BE2C (cell line): Measurements from ENCODE around the gene CKS1B. TPM values are rescaled to one million over a fixed set of nuclear protein-coding genes. Genes with fewer than 3 reads are reported as not detected.

Experiments
- DNase-seq: peaks from one replicate; pipeline ENCODE4 v3.0.0-alpha.2; 2020
- H3K27me3 ChIP-seq: fragments of 250-450 bp; sonication (Bioruptor Pico); 2 replicates; pipeline ENCODE4 v1.5.1; 2020; ENCODE audit warnings: mild to moderate bottlenecking
- H3K36me3 ChIP-seq: fragments of 250-450 bp; sonication (Bioruptor Pico); 2 replicates; pipeline ENCODE4 v1.5.1; 2020; ENCODE audit warnings: mild to moderate bottlenecking
- H3K4me1 ChIP-seq: fragments of 250-450 bp; sonication (Bioruptor Pico); 2 replicates; pipeline ENCODE4 v1.5.1; 2020
- H3K4me3 ChIP-seq: 2 replicates; pipeline ENCODE4 v1.5.1; 2011; ENCODE audit warnings: low read depth, low read length
- H3K9me3 ChIP-seq: fragments of 250-450 bp; sonication (Bioruptor Pico); 2 replicates; pipeline ENCODE4 v1.5.1; 2020
- polyA plus RNA-seq: library from polyadenylated mRNA; unstranded; fragments of >200 nt; gene quantifications from one replicate; pipeline ENCODE4 v1.2.1, GENCODE V29; 2012; ENCODE audit warnings: low read depth, missing spikeins; ENCODE audit not compliant: insufficient read length, insufficient read depth
- TF ChIP-seq, protein P1 (sequence below): IDR thresholded peaks from 2 replicates; pipeline ENCODE4 v1.5.1; 2012; ENCODE audit warnings: mild to moderate bottlenecking, low read depth, low read length

Gene CKS1B
- 129 TPM for polyA plus RNA-seq

DNA sequence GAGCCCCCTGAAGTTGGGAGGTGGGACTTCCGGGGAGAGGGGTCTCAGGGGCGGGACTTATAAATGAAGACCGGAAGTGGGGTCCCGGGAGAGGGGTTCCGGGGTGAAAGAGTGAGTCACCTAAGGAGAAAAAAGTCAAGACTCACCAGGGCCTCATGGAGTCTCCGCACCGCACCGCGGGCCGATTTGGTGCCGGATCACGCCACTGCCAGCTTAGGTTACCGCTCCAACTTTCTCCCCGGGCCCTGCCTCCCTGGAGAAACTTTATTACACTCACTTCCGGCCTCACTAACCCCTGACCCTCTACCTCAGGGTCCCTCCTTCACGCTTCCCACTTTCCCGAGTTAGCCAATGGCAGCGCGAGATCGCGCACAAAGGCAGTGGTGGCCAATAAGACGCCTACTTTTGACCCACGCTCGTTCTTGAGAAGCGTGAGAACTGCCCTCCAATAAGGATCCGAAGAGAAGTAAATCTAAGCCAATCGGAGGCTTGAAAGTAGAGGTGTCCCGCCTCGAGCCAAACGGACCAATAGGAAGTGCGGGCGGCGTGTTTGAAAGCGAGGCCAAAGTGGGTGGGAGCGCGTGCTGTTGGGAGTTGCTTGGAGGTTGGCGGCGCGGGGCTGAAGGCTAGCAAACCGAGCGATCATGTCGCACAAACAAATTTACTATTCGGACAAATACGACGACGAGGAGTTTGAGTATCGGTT is at the start of gene CKS1B:
CKS1B (plus strand) TSS at position 580 of the 706 bp plus-strand sequence; CDS start at position 645, 65 bp downstream.
- peaks cover 3% of the 10 kb centered on the region for H3K36me3 ChIP-seq
- H3K4me1 ChIP-seq: peaks cover 24% of the 10 kb centered on the region
- TF ChIP-seq, protein P1, sequence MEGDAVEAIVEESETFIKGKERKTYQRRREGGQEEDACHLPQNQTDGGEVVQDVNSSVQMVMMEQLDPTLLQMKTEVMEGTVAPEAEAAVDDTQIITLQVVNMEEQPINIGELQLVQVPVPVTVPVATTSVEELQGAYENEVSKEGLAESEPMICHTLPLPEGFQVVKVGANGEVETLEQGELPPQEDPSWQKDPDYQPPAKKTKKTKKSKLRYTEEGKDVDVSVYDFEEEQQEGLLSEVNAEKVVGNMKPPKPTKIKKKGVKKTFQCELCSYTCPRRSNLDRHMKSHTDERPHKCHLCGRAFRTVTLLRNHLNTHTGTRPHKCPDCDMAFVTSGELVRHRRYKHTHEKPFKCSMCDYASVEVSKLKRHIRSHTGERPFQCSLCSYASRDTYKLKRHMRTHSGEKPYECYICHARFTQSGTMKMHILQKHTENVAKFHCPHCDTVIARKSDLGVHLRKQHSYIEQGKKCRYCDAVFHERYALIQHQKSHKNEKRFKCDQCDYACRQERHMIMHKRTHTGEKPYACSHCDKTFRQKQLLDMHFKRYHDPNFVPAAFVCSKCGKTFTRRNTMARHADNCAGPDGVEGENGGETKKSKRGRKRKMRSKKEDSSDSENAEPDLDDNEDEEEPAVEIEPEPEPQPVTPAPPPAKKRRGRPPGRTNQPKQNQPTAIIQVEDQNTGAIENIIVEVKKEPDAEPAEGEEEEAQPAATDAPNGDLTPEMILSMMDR: no peak
- no peaks in the 10 kb centered on the region for H3K27me3 ChIP-seq
- H3K4me3 ChIP-seq: peak within 1 kb of the TSS; percentile 85
- H3K9me3 ChIP-seq: no peaks in the 10 kb centered on the region
- peak; percentile 98 for DNase-seq

DNA sequence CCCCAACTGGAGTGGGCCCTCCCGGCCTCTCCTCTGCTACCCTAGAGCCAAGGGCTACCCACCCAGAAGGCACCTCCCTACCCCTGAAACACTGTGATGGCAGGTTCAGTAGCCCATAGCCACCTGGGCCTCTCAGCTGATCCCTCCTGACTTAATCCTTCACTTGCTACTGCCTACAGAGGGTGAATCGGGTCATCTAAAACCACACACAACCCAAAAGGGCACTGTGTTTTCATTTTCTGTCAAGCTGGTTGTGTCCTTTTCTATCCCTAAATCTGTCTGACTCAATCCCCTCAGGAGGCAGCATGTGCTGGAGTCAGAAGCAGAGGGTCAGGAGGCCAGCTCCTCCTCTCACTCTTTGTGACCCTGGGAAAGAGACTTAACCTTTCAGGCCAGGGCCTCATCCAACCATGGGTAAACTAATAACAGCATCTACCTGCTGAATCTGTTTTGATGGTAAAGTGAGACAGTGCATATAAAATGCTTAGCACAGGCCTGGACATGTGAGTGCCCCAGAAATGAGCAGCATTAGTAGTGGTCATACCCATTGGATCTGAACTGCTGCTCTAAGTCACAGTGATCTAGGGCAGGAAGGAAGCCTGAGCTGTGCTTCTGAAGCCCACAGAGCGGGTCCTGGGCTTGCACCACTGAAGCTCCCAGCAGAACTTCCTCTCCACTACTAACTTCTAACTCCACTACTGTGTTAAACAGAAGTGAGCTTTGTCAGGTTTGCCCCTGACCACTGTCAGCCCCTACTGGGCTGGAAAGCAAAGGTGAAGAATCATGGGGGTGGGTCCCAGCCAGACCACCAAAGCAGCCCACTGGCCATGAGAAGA is 48.9 kb upstream of the CKS1B start:
- H3K4me3 ChIP-seq: no peak overlapping the region
- TF ChIP-seq, protein P1: no peak
- H3K27me3 ChIP-seq: no peaks in the 10 kb centered on the region
- H3K9me3 ChIP-seq: no peaks in the 10 kb centered on the region
- DNase-seq: no peak
- H3K36me3 ChIP-seq: no peaks in the 10 kb centered on the region; the same call in none of the 2 replicates
- H3K4me1 ChIP-seq: no peaks in the 10 kb centered on the region

DNA sequence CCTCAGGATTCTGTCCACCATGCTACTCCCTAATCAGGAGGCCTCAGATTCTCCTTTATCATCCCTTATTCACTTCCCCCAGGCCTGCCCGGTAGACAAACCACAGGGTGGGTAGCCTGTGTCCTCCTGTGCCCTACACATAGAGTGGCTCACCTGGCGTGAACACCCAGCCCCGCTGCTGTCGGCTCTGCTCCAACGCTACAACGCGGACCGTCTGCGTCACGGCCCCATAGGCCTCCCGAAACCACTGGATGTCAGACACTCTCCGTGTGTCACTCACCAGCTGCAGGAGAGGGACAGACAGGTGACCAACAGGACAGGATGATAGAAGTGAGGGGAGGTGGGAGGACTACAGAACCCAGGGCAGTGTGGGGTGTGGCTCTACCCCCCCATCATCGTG is 48.3 kb upstream of the CKS1B start:
- TF ChIP-seq, protein P1: no peak
- DNase-seq: no peak
- Histone ChIP-seq H3K4me1 (no peaks in the 10 kb centered on the region), H3K9me3 (no peaks in the 10 kb centered on the region), H3K36me3 (no peaks in the 10 kb centered on the region; the same call in none of the 2 replicates), H3K27me3 (no peaks in the 10 kb centered on the region), H3K4me3 (no peak overlapping the region)

DNA sequence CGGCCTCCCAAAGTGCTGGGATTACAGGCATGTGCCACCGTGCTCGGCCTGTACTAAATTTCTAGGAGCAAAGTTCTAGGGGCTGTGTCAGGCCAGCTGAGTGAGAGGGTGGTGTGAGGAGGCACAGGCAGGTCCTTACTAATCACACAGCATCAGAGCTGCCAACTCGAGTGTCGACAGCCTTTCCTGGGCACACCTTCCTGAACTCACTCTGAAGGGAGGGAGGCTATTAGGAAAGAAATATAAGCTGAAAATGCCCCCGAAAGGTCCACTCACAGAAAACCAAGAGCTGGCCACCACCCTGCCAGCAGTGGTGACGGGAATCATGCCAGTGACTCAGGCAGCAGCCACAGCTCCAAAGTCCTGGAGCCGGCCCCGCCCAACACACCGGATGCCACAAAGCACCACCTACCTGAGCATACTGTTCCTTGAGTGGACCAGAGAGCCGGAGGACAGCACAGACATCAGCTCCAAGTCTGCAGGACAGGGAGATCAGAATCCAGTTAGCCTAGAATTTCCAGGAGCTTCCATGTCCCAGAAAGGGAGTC is 42.5 kb upstream of the CKS1B start:
- DNase-seq: no peak
- no peaks in the 10 kb centered on the region; the same call in 1 of the 2 replicates for H3K36me3 ChIP-seq
- no peak overlapping the region for H3K4me3 ChIP-seq
- no peaks in the 10 kb centered on the region for H3K9me3 ChIP-seq
- no peaks in the 10 kb centered on the region for H3K27me3 ChIP-seq
- TF ChIP-seq, protein P1: no peak
- no peaks in the 10 kb centered on the region; the same call in 1 of the 2 replicates for H3K4me1 ChIP-seq

DNA sequence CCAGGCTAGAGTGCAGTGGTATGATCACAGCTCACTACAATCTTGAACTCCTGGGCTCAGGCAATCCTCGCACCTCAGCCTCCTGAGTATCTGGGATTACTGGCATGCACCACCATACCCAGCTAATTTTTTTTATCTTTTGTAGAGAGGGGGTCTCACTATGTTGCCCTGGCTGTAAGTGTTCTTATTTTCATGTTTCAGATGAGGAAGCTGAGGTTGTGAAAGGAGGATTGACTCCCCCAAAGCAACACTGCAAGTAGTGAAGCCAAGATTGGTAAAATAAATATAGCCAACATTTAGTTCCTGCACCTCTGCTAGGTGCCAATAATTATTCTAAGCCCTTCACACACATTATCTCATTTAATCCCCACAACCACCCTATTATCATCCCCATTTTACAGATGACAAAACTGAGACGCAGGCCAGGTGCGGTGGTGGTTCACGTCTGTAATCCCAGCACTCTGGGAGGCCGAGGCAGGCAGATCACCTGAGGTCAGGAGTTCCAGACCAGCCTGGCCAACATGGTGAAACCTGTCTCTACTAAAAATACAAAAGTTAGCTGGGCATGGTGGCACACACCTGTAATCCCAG is 40.0 kb upstream of the CKS1B start:
- no peak overlapping the region for H3K4me3 ChIP-seq
- H3K36me3 ChIP-seq: no peaks in the 10 kb centered on the region
- no peaks in the 10 kb centered on the region; the same call in 1 of the 2 replicates for H3K4me1 ChIP-seq
- DNase-seq: no peak
- TF ChIP-seq, protein P1: no peak
- H3K27me3 ChIP-seq: no peaks in the 10 kb centered on the region
- no peaks in the 10 kb centered on the region for H3K9me3 ChIP-seq
